ENCODE measurements around the gene NET1.

NET1 gene

GRCh38 chr10:5492929-5493576 lies 80.7 kb downstream of the NET1 start:
- ChIA-PET CTCF (no interaction called here), POLR2A (no interaction called here)
- H3K9me3 ChIP-seq (ENCODE audit: control extremely low read depth in 1 of 5, control insufficient read depth in 4 of 5, insufficient read depth in 2 of 5, low read depth in 1 of 5, low read length in 4 of 5) = peaks cover 0 to 6% (median 4%) of the 10 kb centered on the region in 5 experiments
- no peak for DNase-seq
- H3K4me1 ChIP-seq (ENCODE audit: control extremely low read depth in 1 of 4, control insufficient read depth in 4 of 4, insufficient read depth in 4 of 4, low read length in 3 of 4) = peaks cover 0 to 2% (median 0%) of the 10 kb centered on the region in 4 experiments
- WGBS (ENCODE audit: insufficient coverage) = 97% methylated on average over 10 of the region's 13 CpGs
- H3K4me3 ChIP-seq (ENCODE audit: control insufficient read depth in 1 of 7, extremely low read depth in 1 of 7, insufficient read depth in 4 of 7, low read depth in 2 of 7, low read length in 6 of 7) = no peak overlapping the region
- H3K27ac ChIP-seq (ENCODE audit: insufficient read depth in 1 of 2, low read depth in 1 of 2, low read length in 2 of 2, poor library complexity in 1 of 2, severe bottlenecking in 2 of 2) = no peak overlapping the region
- no peaks in the 10 kb centered on the region for H3K36me3 ChIP-seq (ENCODE audit: control insufficient read depth in 4 of 4, insufficient read depth in 4 of 4, low read length in 3 of 4)
- no peaks in the 10 kb centered on the region for H3K27me3 ChIP-seq (replicated peaks in 2 of 5; ENCODE audit: control insufficient read depth in 4 of 5, insufficient read depth in 5 of 5, low read length in 4 of 5)

DNA sequence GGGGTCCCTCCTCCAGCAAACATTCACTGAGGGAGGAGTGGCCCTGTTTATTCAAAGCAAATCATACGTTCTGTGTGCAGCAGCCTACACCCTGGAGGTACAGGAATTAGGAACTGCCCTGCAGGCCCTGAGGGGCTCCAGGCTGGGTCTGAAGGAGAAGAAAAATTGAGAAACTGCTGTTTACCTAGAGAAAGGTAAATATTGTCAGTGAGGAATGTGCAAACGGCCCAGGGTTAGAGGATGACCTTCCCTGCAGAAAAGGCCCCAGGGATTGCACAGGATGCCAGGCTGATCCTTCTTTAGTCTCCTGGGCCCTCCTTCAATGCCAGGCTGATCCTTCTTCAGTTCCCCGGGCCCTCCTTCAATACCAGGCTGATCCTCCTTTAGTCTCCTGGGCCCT lies 81.3 kb downstream of the NET1 start:
- 92% methylated on average over 3 of the region's 3 CpGs for WGBS (ENCODE audit: insufficient coverage)
- CTCF ChIA-PET = no interaction called here
- Histone ChIP-seq H3K4me1 (ENCODE audit: control extremely low read depth in 1 of 4, control insufficient read depth in 4 of 4, insufficient read depth in 4 of 4, low read length in 3 of 4) (peaks cover 0 to 2% (median 0%) of the 10 kb centered on the region in 4 experiments), H3K27me3 (replicated peaks in 2 of 5; ENCODE audit: control insufficient read depth in 4 of 5, insufficient read depth in 5 of 5, low read length in 4 of 5) (no peaks in the 10 kb centered on the region), H3K4me3 (ENCODE audit: control insufficient read depth in 1 of 7, extremely low read depth in 1 of 7, insufficient read depth in 4 of 7, low read depth in 2 of 7, low read length in 6 of 7) (no peak overlapping the region), H3K36me3 (ENCODE audit: control insufficient read depth in 4 of 4, insufficient read depth in 4 of 4, low read length in 3 of 4) (no peaks in the 10 kb centered on the region), H3K27ac (ENCODE audit: insufficient read depth in 1 of 2, low read depth in 1 of 2, low read length in 2 of 2, poor library complexity in 1 of 2, severe bottlenecking in 2 of 2) (no peak overlapping the region), H3K9me3 (ENCODE audit: control extremely low read depth in 1 of 5, control insufficient read depth in 4 of 5, insufficient read depth in 2 of 5, low read depth in 1 of 5, low read length in 4 of 5) (peaks cover 0 to 6% (median 4%) of the 10 kb centered on the region in 5 experiments)
- POLR2A ChIA-PET = no interaction called here
- DNase-seq = no peak

GRCh38 chr10:5494611-5495010 lies 82.3 kb downstream of the NET1 start:
- POLR2A ChIA-PET = no interaction called here
- CTCF ChIA-PET = interaction anchor here (2.3 kb wide), 1 partner anchor 11 kb away, joined by 5 read pairs; no protein-coding TSS in a partner anchor
- no peaks in the 10 kb centered on the region for H3K36me3 ChIP-seq (ENCODE audit: control insufficient read depth in 4 of 4, insufficient read depth in 4 of 4, low read length in 3 of 4)
- H3K4me1 ChIP-seq (ENCODE audit: control extremely low read depth in 1 of 4, control insufficient read depth in 4 of 4, insufficient read depth in 4 of 4, low read length in 3 of 4) = peaks cover 0 to 2% (median 0%) of the 10 kb centered on the region in 4 experiments
- no peaks in the 10 kb centered on the region for H3K27me3 ChIP-seq (replicated peaks in 2 of 5; ENCODE audit: control insufficient read depth in 4 of 5, insufficient read depth in 5 of 5, low read length in 4 of 5)
- H3K27ac ChIP-seq (ENCODE audit: insufficient read depth in 1 of 2, low read depth in 1 of 2, low read length in 2 of 2, poor library complexity in 1 of 2, severe bottlenecking in 2 of 2) = no peak overlapping the region
- H3K4me3 ChIP-seq (ENCODE audit: control insufficient read depth in 1 of 7, extremely low read depth in 1 of 7, insufficient read depth in 4 of 7, low read depth in 2 of 7, low read length in 6 of 7) = no peak overlapping the region
- H3K9me3 ChIP-seq (ENCODE audit: control extremely low read depth in 1 of 5, control insufficient read depth in 4 of 5, insufficient read depth in 2 of 5, low read depth in 1 of 5, low read length in 4 of 5) = peaks cover 0 to 6% (median 4%) of the 10 kb centered on the region in 5 experiments
- whole genome bisulfite sequencing (ENCODE audit: insufficient coverage) = 88% methylated on average over 5 of the region's 8 CpGs
- no peak for DNase-seq

DNA sequence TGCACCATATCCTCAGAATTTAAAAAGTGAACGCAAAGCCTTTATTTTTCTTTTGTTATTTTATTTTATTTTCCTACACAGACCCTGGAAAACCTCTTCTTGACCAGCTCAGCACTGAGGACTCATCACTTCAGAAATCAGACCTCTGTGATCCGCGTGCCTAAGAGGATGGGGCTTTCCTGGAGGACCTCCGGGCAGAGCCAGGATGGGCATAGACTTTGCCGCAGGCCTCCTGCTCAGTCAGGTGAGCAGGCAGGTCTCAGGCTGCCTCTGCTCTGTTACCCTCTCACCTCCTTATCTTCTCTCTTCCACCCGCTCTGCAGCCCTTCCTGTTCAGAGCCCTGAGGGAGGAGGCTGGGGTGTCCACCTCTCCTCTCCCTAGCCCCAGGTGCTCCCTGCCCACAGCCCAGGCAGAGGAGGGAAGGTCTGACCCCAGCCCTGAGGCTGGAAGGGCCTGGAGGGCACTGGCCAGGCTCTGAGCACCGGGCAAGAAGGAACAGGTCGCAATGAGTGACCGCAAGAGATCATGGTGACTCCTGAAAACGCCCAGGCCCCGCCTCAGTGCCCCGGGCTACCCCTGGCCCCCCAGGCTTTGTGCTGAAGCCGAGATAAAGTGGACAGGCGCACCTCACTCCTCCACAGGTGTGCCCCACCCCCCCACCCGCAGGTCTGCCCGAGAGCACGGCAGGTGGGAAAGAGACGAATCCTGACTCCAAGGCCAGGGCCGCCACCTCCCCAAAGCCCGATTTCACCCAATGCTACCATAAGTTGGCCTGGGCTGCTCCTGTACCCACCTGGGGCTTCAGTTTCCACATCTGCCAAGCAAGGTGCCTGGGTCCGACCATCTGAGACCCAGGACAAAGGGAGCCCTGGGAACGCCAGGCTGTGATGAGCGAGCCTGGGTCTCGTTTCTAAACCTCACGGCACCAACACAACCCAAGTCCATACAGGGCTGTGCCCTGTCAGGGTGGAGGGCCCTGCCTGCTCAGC lies 84.2 kb downstream of the NET1 start:
- no peak for DNase-seq
- no peaks in the 10 kb centered on the region for H3K36me3 ChIP-seq (ENCODE audit: control insufficient read depth in 4 of 4, insufficient read depth in 4 of 4, low read length in 3 of 4)
- 96% methylated on average over 12 of the region's 25 CpGs for WGBS (ENCODE audit: insufficient coverage)
- ChIA-PET CTCF (interaction anchor here (0.6 to 2.3 kb wide), 2 partner anchors 9 to 14 kb away, joined by 3 to 5 read pairs; no protein-coding TSS in a partner anchor), POLR2A (no interaction called here)
- H3K27me3 ChIP-seq (replicated peaks in 2 of 5; ENCODE audit: control insufficient read depth in 4 of 5, insufficient read depth in 5 of 5, low read length in 4 of 5) = peaks cover 0 to 2% (median 0%) of the 10 kb centered on the region in 5 experiments
- no peak overlapping the region for H3K4me3 ChIP-seq (ENCODE audit: control insufficient read depth in 1 of 7, extremely low read depth in 1 of 7, insufficient read depth in 4 of 7, low read depth in 2 of 7, low read length in 6 of 7)
- H3K9me3 ChIP-seq (ENCODE audit: control extremely low read depth in 1 of 5, control insufficient read depth in 4 of 5, insufficient read depth in 2 of 5, low read depth in 1 of 5, low read length in 4 of 5) = peaks cover 0 to 6% (median 4%) of the 10 kb centered on the region in 5 experiments
- no peak overlapping the region for H3K27ac ChIP-seq (ENCODE audit: insufficient read depth in 1 of 2, low read depth in 1 of 2, low read length in 2 of 2, poor library complexity in 1 of 2, severe bottlenecking in 2 of 2)
- no peaks in the 10 kb centered on the region for H3K4me1 ChIP-seq (ENCODE audit: control extremely low read depth in 1 of 4, control insufficient read depth in 4 of 4, insufficient read depth in 4 of 4, low read length in 3 of 4)

GRCh38 chr10:5497289-5497688 lies 84.9 kb downstream of the NET1 start:
- ChIA-PET POLR2A (no interaction called here), CTCF (no interaction called here)
- Histone ChIP-seq H3K27me3 (replicated peaks in 2 of 5; ENCODE audit: control insufficient read depth in 4 of 5, insufficient read depth in 5 of 5, low read length in 4 of 5) (peaks cover 0 to 4% (median 0%) of the 10 kb centered on the region in 5 experiments), H3K36me3 (ENCODE audit: control insufficient read depth in 4 of 4, insufficient read depth in 4 of 4, low read length in 3 of 4) (no peaks in the 10 kb centered on the region), H3K4me1 (ENCODE audit: control extremely low read depth in 1 of 4, control insufficient read depth in 4 of 4, insufficient read depth in 4 of 4, low read length in 3 of 4) (no peaks in the 10 kb centered on the region), H3K27ac (ENCODE audit: insufficient read depth in 1 of 2, low read depth in 1 of 2, low read length in 2 of 2, poor library complexity in 1 of 2, severe bottlenecking in 2 of 2) (no peak overlapping the region), H3K9me3 (ENCODE audit: control extremely low read depth in 1 of 5, control insufficient read depth in 4 of 5, insufficient read depth in 2 of 5, low read depth in 1 of 5, low read length in 4 of 5) (peaks cover 0 to 4% (median 2%) of the 10 kb centered on the region in 5 experiments), H3K4me3 (ENCODE audit: control insufficient read depth in 1 of 7, extremely low read depth in 1 of 7, insufficient read depth in 4 of 7, low read depth in 2 of 7, low read length in 6 of 7) (no peak overlapping the region)
- 91% methylated on average over 5 of the region's 6 CpGs for WGBS (ENCODE audit: insufficient coverage)
- DNase-seq = no peak

- Histone ChIP-seq H3K27ac (ENCODE audit: insufficient read depth in 1 of 2, low read depth in 1 of 2, low read length in 2 of 2, poor library complexity in 1 of 2, severe bottlenecking in 2 of 2) (no peak overlapping the region), H3K27me3 (replicated peaks in 2 of 5; ENCODE audit: control insufficient read depth in 4 of 5, insufficient read depth in 5 of 5, low read length in 4 of 5) (peaks cover 0 to 6% (median 0%) of the 10 kb centered on the region in 5 experiments), H3K36me3 (ENCODE audit: control insufficient read depth in 4 of 4, insufficient read depth in 4 of 4, low read length in 3 of 4) (no peaks in the 10 kb centered on the region), H3K9me3 (ENCODE audit: control extremely low read depth in 1 of 5, control insufficient read depth in 4 of 5, insufficient read depth in 2 of 5, low read depth in 1 of 5, low read length in 4 of 5) (no peaks in the 10 kb centered on the region), H3K4me1 (ENCODE audit: control extremely low read depth in 1 of 4, control insufficient read depth in 4 of 4, insufficient read depth in 4 of 4, low read length in 3 of 4) (no peaks in the 10 kb centered on the region), H3K4me3 (ENCODE audit: control insufficient read depth in 1 of 7, extremely low read depth in 1 of 7, insufficient read depth in 4 of 7, low read depth in 2 of 7, low read length in 6 of 7) (no peak overlapping the region)
- ChIA-PET CTCF (no interaction called here), POLR2A (no interaction called here)
- WGBS (ENCODE audit: insufficient coverage) = 98% methylated on average over 13 of the region's 19 CpGs
- no peak for DNase-seq
These were observed 85.8 kb downstream of the NET1 start for GRCh38 chr10:5497948-5498730.
